Body of pancreas (tissue), 4 donors: Measurements from ENCODE around the gene RRM2. TPM values are rescaled to one million over a fixed set of nuclear protein-coding genes. Genes with fewer than 3 reads are reported as not detected.

Experiments used
- ATAC-seq: fragments of 150-250 bp; one replicate; pipeline ENCODE4 v1.9.1; 2016
- DNase-seq, 4 donors: peaks; one replicate each; pipeline ENCODE4 v3.0.0-alpha.2; 2019
- H3K27ac ChIP-seq, 4 donors: fragments of 200-600 bp; sonication (generic); 1 replicate in 3 of 4; 2 replicates in 1 of 4; pipeline versions ENCODE4 v1.5.1 to v1.6.1; 2016 to 2019; ENCODE audit warnings: mild to moderate bottlenecking in 1 of 4, mixed read lengths in 1 of 4, moderate library complexity in 1 of 4
- H3K27me3 ChIP-seq, 2 donors: fragments of 200-600 bp; sonication (generic); one replicate each; pipeline ENCODE4 v1.6.0; 2016; ENCODE audit warnings: mild to moderate bottlenecking in 1 of 2
- H3K36me3 ChIP-seq, 2 donors: fragments of 200-600 bp; sonication (generic); replicated peaks in 1 of 2; 2 replicates each; pipeline ENCODE4 v1.5.1; 2016; ENCODE audit warnings: low read depth in 2 of 2; ENCODE audit not compliant: insufficient read depth in 1 of 2
- H3K4me1 ChIP-seq: fragments of 200-600 bp; sonication (generic); one replicate; pipeline ENCODE4 v1.6.0; 2016
- H3K4me3 ChIP-seq, 2 donors: fragments of 200-600 bp; sonication (generic); 1 replicate in 1 of 2; 2 replicates in 1 of 2; pipeline ENCODE4 v1.5.1; 2016 to 2019
- H3K9me3 ChIP-seq, 3 donors: fragments of 200-600 bp; sonication (generic); 1 replicate in 2 of 3; 2 replicates in 1 of 3; pipeline ENCODE4 v1.5.1; 2016
- CTCF ChIP-seq, 7 experiments: fragments of 450-650 bp in 4 of 7; fragments of 200-600 bp in 3 of 7; sonication (generic) in 3 of 7; IDR thresholded peaks; one replicate each; pipeline ENCODE4 v1.5.1; 2016 to 2019; ENCODE audit warnings: antibody characterized with exemption in 7 of 7
- POLR2A ChIP-seq, 3 donors: fragments of 450-650 bp; IDR thresholded peaks; one replicate each; pipeline ENCODE4 v1.6.1; 2016; ENCODE audit warnings: antibody characterized with exemption in 3 of 3, mild to moderate bottlenecking in 2 of 3
- WGBS, 2 donors: methylation state at CpG; one replicate each; pipeline ENCODE4 v1.1.5; 2017; 5-methylcytosine and 5-hydroxymethylcytosine counted together
- intact Hi-C: fragments of 100-400 bp; cut with DNase I; formaldehyde crosslinking; loops from one replicate; pipeline ENCODE4 v1.15.1; 2023
- total RNA-seq, 2 donors: library from RNA; depleted of rRNA; stranded (reverse); fragments of >200 nt; gene quantifications; one replicate each; pipeline ENCODE4 v1.1.0, GENCODE V29; 2016

The RRM2 gene
- total RNA-seq, 2 donors from 2014 or later, result not detected

- WGBS, 2 donors, result 79 to 87% methylated on average over 7 of the region's 7 CpGs
- DNase-seq (no peak), ATAC-seq (no peak)
- Histone ChIP-seq H3K36me3 (no peaks in the 10 kb centered on the region), H3K9me3 (no peaks in the 10 kb centered on the region), H3K4me3 (no peak overlapping the region), H3K27ac (no peak overlapping the region), H3K4me1 (peaks cover 4% of the 10 kb centered on the region), H3K27me3 (no peaks in the 10 kb centered on the region)
- no peak for TF ChIP-seq POLR2A (IDR thresholded peaks at IDR 0.05)
- no peak for TF ChIP-seq CTCF (IDR thresholded peaks at IDR 0.05)
- intact Hi-C loops, result no loop called here
Observed at GRCh38 chr2:10169053-10169578, 46.6 kb downstream of the RRM2 start.

DNA sequence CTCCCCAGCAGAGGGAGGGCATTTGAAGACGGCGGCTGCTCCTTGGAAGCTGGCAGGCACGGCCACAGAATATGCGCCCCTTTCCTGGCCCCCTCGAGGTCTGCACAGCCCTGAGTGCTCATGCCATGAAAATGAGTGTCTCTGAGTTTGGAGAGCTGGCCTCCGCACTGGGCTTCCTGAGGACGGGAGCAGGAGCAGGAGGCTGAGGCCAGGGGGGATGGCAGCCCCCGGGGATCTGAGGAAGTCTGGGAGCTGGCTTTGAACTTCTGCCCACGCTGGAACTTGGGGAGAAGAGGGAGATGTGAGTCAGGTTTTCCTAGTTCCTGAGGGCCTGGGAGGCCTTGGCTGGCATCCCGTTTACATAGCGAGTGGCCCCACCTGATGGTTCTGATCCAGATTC lies 47.0 kb downstream of the RRM2 start:
- ATAC-seq (no peak), DNase-seq (no peak)
- no peak for TF ChIP-seq POLR2A (IDR thresholded peaks at IDR 0.05)
- TF ChIP-seq CTCF (IDR thresholded peaks at IDR 0.05), result no peak
- Histone ChIP-seq H3K4me1 (peaks cover 4% of the 10 kb centered on the region), H3K36me3 (no peaks in the 10 kb centered on the region), H3K4me3 (no peak overlapping the region), H3K27me3 (no peaks in the 10 kb centered on the region), H3K9me3 (no peaks in the 10 kb centered on the region), H3K27ac (no peak overlapping the region)
- WGBS, 2 donors, result 71 to 82% methylated on average over 7 to 11 of the region's 11 CpGs
- intact Hi-C loops, result no loop called here

- Histone ChIP-seq H3K9me3 (no peaks in the 10 kb centered on the region), H3K4me1 (peaks cover 4% of the 10 kb centered on the region), H3K27ac (no peak overlapping the region), H3K36me3 (no peaks in the 10 kb centered on the region), H3K4me3 (no peak overlapping the region), H3K27me3 (no peaks in the 10 kb centered on the region)
- ATAC-seq (peak; percentile 45), DNase-seq (no peak)
- TF ChIP-seq POLR2A (IDR thresholded peaks at IDR 0.05), result no peak
- WGBS, 2 donors, result 62 to 72% methylated on average over 9 of the region's 9 CpGs
- intact Hi-C loops, result no loop called here
Observed at GRCh38 chr2:10170256-10170655, 47.7 kb downstream of the RRM2 start.

GRCh38 chr2:10171006-10171800 lies 48.7 kb downstream of the RRM2 start:
- intact Hi-C loops, result no loop called here
- H3K4me3 ChIP-seq, result no peak overlapping the region
- ATAC-seq, result no peak
- no peaks in the 10 kb centered on the region for H3K9me3 ChIP-seq
- no peaks in the 10 kb centered on the region for H3K27me3 ChIP-seq
- TF ChIP-seq POLR2A (IDR thresholded peaks at IDR 0.05) (no peak), CTCF (IDR thresholded peaks at IDR 0.05) (no peak)
- no peaks in the 10 kb centered on the region for H3K36me3 ChIP-seq
- WGBS, 2 donors, result 82 to 92% methylated on average over 7 to 19 of the region's 19 CpGs
- no peak for DNase-seq
- peaks cover 4% of the 10 kb centered on the region for H3K4me1 ChIP-seq
- no peak overlapping the region for H3K27ac ChIP-seq

- intact Hi-C loops, result no loop called here
- Histone ChIP-seq H3K4me3 (no peak overlapping the region), H3K27me3 (no peaks in the 10 kb centered on the region), H3K27ac (no peak overlapping the region), H3K4me1 (peaks cover 4% of the 10 kb centered on the region), H3K36me3 (no peaks in the 10 kb centered on the region), H3K9me3 (no peaks in the 10 kb centered on the region)
- DNase-seq (no peak), ATAC-seq (no peak)
- 81 to 83% methylated on average over 22 to 23 of the region's 23 CpGs for WGBS, 2 donors
- TF ChIP-seq POLR2A (IDR thresholded peaks at IDR 0.05) (no peak), CTCF (IDR thresholded peaks at IDR 0.05) (no peak)
Observed at GRCh38 chr2:10172033-10172871, 49.7 kb downstream of the RRM2 start.
